Measurements from ENCODE around the gene BLOC1S4. TPM values are rescaled to one million over a fixed set of nuclear protein-coding genes. Genes with fewer than 3 reads are reported as not detected.
"Not testable (repeated sequence)": the region's sequence is repeated elsewhere in the genome, so short reads cannot be mapped to it uniquely, and the experiment has no call there.

BLOC1S4 gene
- polyA plus RNA-seq, 1 experiment, result 12.6 TPM

DNA sequence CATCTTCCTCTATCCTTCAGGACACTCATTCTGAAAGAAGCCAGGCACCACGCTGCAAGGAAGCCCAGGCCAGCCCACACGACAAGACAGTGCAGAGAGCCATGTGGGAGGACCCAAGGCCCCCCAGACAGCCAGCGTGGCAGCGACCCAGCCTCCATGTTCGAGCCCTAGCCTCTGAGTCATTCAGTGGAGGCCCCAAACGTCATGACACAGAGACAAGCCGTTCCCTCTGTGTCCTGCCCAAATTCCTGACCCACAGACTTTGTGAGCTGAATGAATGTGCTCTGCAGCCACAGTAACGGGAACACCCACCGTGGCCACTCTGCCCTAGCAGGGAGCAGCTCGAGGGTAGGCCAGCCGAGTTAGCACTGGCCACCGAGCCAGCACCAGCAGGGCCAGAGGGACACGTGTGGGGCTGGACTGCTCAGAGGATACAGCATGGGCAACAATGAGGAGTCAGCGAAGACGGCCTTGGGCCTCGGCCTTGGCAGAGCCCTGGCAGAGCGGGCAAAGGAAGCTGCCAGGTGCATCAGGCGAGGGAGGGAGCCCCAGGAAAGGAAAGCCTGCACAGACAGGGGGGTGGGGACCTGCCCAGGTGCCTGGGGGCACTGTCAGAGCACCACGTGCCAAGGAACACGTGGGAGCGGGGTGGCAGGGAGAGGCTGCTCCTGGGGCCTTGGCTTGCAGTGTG, 8.6 kb downstream of the BLOC1S4 start:
- no peak overlapping the region for H3K4me3 ChIP-seq (ENCODE audit: low read depth, low read length)
- no peak for DNase-seq (ENCODE audit: low read depth)
- no peaks in the 10 kb centered on the region for H3K36me3 ChIP-seq (ENCODE audit: control insufficient read depth, insufficient read depth, low read length)
- ChIA-PET POLR2A (no interaction called here), CTCF (interaction anchor here (1.2 kb wide), 1 partner anchor 149 kb away, joined by 4 read pairs; no protein-coding TSS in a partner anchor)
- H3K27me3 ChIP-seq (ENCODE audit: control insufficient read depth, insufficient read depth, low read length), result no peaks in the 10 kb centered on the region
- TF ChIP-seq, protein P1, sequence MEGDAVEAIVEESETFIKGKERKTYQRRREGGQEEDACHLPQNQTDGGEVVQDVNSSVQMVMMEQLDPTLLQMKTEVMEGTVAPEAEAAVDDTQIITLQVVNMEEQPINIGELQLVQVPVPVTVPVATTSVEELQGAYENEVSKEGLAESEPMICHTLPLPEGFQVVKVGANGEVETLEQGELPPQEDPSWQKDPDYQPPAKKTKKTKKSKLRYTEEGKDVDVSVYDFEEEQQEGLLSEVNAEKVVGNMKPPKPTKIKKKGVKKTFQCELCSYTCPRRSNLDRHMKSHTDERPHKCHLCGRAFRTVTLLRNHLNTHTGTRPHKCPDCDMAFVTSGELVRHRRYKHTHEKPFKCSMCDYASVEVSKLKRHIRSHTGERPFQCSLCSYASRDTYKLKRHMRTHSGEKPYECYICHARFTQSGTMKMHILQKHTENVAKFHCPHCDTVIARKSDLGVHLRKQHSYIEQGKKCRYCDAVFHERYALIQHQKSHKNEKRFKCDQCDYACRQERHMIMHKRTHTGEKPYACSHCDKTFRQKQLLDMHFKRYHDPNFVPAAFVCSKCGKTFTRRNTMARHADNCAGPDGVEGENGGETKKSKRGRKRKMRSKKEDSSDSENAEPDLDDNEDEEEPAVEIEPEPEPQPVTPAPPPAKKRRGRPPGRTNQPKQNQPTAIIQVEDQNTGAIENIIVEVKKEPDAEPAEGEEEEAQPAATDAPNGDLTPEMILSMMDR (IDR thresholded peaks at IDR 0.05; ENCODE audit: insufficient read depth, low read depth, low read length), result no peak

DNA sequence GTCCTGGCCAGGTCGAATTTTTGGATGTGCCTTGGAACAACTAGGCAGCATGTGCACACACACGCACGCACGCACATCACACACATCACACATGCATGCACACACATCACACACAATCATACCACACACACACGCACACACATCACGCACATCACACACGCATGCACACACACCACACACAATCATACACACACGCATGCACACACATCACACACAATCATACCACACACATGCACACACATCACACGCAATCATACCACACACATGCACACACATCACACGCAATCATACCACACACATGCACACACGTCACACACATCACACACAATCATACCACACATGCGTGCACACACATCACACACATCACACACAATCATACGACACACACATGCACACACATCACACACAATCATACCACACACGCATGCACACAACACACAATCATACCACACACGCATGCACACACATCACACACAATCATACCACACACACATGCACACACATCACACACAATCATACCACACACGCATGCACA, 9.5 kb downstream of the BLOC1S4 start:
- POLR2A ChIA-PET, result not testable (repeated sequence)
- CTCF ChIA-PET, result interaction anchor here (1.2 kb wide), 1 partner anchor 148 kb away, joined by 4 read pairs; no protein-coding TSS in a partner anchor

DNA sequence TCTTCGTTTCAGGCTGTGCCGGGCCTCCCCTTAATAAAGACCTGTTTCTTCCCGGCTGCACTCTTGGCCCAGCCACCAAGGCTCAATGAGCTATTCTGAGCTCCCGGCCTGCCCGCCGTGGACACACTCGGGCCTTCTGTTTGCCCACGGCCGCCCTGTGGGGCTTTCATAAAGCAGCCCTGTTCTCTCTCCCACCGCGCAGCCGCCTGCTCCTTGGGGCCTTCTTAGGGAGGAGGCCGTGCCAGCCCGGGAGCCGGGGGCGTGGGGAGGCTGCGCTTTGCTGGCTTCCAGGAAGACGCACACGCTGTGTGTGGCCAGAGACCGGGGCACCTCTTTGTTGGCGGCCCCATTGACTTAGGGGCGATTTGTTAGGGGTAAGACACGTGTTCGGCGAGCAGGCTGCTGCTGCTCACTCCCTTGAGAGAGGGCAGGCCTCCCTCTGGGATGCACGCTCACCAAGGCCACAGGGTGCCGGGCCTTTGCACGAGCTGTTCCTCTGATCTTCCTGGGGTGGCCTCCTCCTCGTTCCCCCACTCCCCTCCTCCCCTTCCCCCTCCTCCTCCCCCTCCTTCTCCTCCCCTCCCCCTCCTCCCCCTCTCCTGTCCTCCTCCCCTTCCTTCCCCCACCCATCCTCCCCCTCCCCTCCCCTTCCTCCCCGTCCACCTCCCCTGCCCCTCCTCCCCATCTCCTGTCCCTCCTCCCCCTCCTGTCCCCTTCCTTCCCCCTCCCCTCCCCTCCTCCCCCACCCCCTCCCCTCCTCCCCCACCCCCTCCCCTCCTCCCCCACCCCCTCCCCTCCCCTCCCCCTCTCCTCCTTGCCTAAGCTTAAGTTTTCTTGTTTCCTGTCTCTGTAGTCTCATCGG, 11.3 kb downstream of the BLOC1S4 start:
- ChIA-PET POLR2A (no interaction called here), CTCF (interaction anchor here (0.7 kb wide), 1 partner anchor 146 kb away, joined by 4 read pairs; no protein-coding TSS in a partner anchor)
- TF ChIP-seq, protein P1 (IDR thresholded peaks at IDR 0.05; ENCODE audit: insufficient read depth, low read depth, low read length), result no peak
- H3K36me3 ChIP-seq (ENCODE audit: control insufficient read depth, insufficient read depth, low read length), result no peaks in the 10 kb centered on the region
- no peak overlapping the region for H3K4me3 ChIP-seq (ENCODE audit: low read depth, low read length)
- no peaks in the 10 kb centered on the region for H3K27me3 ChIP-seq (ENCODE audit: control insufficient read depth, insufficient read depth, low read length)
- DNase-seq (ENCODE audit: low read depth), result no peak

More for the DNA sequence above, 9.5 kb downstream of the BLOC1S4 start:
- DNase-seq (ENCODE audit: low read depth); H3K4me3 ChIP-seq (ENCODE audit: low read depth, low read length); H3K27me3 ChIP-seq (ENCODE audit: control insufficient read depth, insufficient read depth, low read length); H3K36me3 ChIP-seq (ENCODE audit: control insufficient read depth, insufficient read depth, low read length): not testable (repeated sequence)

DNA sequence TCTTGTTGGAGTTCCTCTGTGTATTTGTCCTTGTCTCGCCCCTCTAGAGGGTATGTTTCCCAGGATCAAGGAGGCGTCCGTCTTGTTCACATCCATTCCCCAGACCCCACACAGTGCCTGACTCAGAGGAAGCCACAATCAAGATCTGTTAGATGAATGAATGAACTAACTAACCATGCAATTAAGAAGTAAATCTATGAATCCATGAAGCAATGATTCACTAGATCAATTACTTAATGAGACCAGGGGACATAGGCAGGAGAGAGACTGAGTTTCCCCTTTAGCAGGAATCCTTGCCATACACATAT, 11.9 kb downstream of the BLOC1S4 start:
- TF ChIP-seq, protein P1 (IDR thresholded peaks at IDR 0.05; ENCODE audit: insufficient read depth, low read depth, low read length), result no peak
- no peak for DNase-seq (ENCODE audit: low read depth)
- Histone ChIP-seq H3K4me3 (ENCODE audit: low read depth, low read length) (no peak overlapping the region), H3K27me3 (ENCODE audit: control insufficient read depth, insufficient read depth, low read length) (no peaks in the 10 kb centered on the region), H3K36me3 (ENCODE audit: control insufficient read depth, insufficient read depth, low read length) (no peaks in the 10 kb centered on the region)
- CTCF ChIA-PET, result no interaction called here
- POLR2A ChIA-PET, result no interaction called here

DNA sequence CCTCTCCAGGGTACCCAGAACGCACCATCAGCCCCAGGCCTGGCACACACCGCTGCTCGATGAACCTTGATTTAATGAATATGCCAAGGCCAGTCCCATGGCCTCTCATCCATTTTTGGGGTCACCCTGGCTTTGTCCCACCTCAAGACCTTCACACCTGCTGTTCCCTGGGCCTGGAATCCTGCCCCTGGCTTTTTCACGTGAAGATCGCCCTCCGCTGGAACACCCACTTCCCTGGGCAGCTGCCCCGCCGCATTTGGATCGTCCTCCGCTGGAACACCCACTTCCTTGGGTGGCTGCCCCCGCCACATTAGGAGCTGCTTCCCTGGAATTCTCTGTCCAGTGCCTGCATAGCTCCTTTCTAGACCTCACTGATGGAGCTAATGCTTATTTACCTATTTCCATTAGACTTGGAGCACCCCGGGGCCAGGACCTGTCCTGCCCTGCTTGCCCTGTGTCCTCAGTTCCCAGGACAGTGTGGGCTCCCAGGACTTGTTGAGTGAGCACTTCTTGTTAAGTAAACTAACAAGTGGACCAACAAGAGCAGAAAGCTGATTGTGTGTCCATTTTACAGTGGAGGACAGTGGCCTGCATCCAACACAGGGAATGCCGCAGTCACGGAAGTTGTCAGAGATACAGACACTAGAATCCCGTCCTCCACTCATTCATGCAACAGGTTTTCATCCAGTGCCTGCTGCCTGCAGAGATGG, 12.5 kb downstream of the BLOC1S4 start:
- ChIA-PET POLR2A (no interaction called here), CTCF (interaction anchor here (0.8 to 2.6 kb wide), 4 partner anchors 9 to 342 kb away, joined by 3 to 9 read pairs (median 4); no protein-coding TSS in a partner anchor)
- Histone ChIP-seq H3K36me3 (ENCODE audit: control insufficient read depth, insufficient read depth, low read length) (no peaks in the 10 kb centered on the region), H3K4me3 (ENCODE audit: low read depth, low read length) (no peak overlapping the region), H3K27me3 (ENCODE audit: control insufficient read depth, insufficient read depth, low read length) (no peaks in the 10 kb centered on the region)
- no peak for DNase-seq (ENCODE audit: low read depth)
- TF ChIP-seq, protein P1 (IDR thresholded peaks at IDR 0.05; ENCODE audit: insufficient read depth, low read depth, low read length), result no peak
